DND-41 (cell line): Measurements from ENCODE around the gene PAM.

Experiments
- EZH2 ChIP-seq: IDR thresholded peaks from 3 replicates; pipeline ENCODE4 v1.6.1; 2012; ENCODE audit warnings: borderline replicate concordance, low read depth, mild to moderate bottlenecking, moderate library complexity, low read length, inconsistent platforms; ENCODE audit not compliant: severe bottlenecking
- TF ChIP-seq, protein P1 (sequence below): IDR thresholded peaks from 2 replicates; pipeline ENCODE4 v1.5.1; 2012; ENCODE audit warnings: borderline replicate concordance, low read length, moderate library complexity, mild to moderate bottlenecking; ENCODE audit not compliant: poor library complexity, severe bottlenecking; ENCODE audit errors: extremely low read depth

DNA sequence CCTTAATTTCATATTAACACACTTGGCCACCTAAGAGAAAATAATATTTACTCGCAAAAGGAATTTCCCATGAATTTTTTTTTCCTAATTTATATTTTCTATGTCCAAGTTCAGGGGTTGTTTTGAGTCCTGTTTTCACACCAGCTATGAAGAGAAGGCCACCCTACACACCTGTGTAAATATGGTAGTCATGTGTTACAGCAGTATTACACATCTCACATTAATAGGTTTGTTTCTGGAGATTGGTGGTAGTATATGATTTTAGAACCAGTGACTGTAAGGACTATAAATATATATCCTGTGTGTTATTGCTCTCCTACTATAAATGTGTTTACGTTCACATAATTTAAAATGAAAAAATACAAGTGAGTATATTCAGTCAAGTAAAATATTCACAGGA is 147.5 kb downstream of the PAM start:
- TF ChIP-seq, protein P1, sequence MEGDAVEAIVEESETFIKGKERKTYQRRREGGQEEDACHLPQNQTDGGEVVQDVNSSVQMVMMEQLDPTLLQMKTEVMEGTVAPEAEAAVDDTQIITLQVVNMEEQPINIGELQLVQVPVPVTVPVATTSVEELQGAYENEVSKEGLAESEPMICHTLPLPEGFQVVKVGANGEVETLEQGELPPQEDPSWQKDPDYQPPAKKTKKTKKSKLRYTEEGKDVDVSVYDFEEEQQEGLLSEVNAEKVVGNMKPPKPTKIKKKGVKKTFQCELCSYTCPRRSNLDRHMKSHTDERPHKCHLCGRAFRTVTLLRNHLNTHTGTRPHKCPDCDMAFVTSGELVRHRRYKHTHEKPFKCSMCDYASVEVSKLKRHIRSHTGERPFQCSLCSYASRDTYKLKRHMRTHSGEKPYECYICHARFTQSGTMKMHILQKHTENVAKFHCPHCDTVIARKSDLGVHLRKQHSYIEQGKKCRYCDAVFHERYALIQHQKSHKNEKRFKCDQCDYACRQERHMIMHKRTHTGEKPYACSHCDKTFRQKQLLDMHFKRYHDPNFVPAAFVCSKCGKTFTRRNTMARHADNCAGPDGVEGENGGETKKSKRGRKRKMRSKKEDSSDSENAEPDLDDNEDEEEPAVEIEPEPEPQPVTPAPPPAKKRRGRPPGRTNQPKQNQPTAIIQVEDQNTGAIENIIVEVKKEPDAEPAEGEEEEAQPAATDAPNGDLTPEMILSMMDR: no peak
- TF ChIP-seq EZH2: no peak
